NCI-H748 treated with DMSO at 0.1 percent for 48 hours (cell line): ENCODE results near the gene PAEP.

Source experiments
- DNase-seq: peaks from one replicate; lab custom pipeline; 2025; lab: John Stamatoyannopoulos, UW

The PAEP gene

GRCh38 chr9:135579889-135580660 lies 18.5 kb downstream of the PAEP start:
- DNase-seq: no peak

- DNase-seq: no peak
These were observed 19.3 kb downstream of the PAEP start for GRCh38 chr9:135580664-135581380.

GRCh38 chr9:135581636-135582426 lies 20.3 kb downstream of the PAEP start:
- no peak for DNase-seq

- no peak for DNase-seq
These were observed 21.0 kb downstream of the PAEP start for GRCh38 chr9:135582541-135582940.

GRCh38 chr9:135582966-135583687 lies 21.6 kb downstream of the PAEP start:
- DNase-seq: no peak

GRCh38 chr9:135583688-135584011 lies 22.1 kb downstream of the PAEP start:
- no peak for DNase-seq

- no peak for DNase-seq
These were observed 22.8 kb downstream of the PAEP start for GRCh38 chr9:135584371-135584770.

GRCh38 chr9:135584934-135585333 lies 23.4 kb downstream of the PAEP start:
- no peak for DNase-seq

GRCh38 chr9:135586601-135587109 lies 25.1 kb downstream of the PAEP start:
- no peak for DNase-seq

- no peak for DNase-seq
These were observed 26.1 kb downstream of the PAEP start for GRCh38 chr9:135587658-135588057.

- DNase-seq: no peak
These were observed 26.8 kb downstream of the PAEP start for GRCh38 chr9:135588371-135588770.

- no peak for DNase-seq
These were observed 27.5 kb downstream of the PAEP start for GRCh38 chr9:135588886-135589595.

- DNase-seq: no peak
These were observed 28.3 kb downstream of the PAEP start for GRCh38 chr9:135589596-135590485.

GRCh38 chr9:135590486-135591079 lies 29.0 kb downstream of the PAEP start:
- DNase-seq: no peak

- no peak for DNase-seq
These were observed 30.2 kb downstream of the PAEP start for GRCh38 chr9:135591506-135592330.

- DNase-seq: no peak
These were observed 30.7 kb downstream of the PAEP start for GRCh38 chr9:135592331-135592590.

GRCh38 chr9:135592625-135593024 lies 31.1 kb downstream of the PAEP start:
- DNase-seq: no peak

- DNase-seq: no peak
These were observed 34.7 kb downstream of the PAEP start for GRCh38 chr9:135596211-135596610.

GRCh38 chr9:135600296-135600817 lies 38.8 kb downstream of the PAEP start:
- no peak for DNase-seq
